Measurements from ENCODE around the gene ETV3L. TPM values are rescaled to one million over a fixed set of nuclear protein-coding genes. Genes with fewer than 3 reads are reported as not detected.

The ETV3L gene
- polyA plus RNA-seq, 3 donors, result not detected

DNA sequence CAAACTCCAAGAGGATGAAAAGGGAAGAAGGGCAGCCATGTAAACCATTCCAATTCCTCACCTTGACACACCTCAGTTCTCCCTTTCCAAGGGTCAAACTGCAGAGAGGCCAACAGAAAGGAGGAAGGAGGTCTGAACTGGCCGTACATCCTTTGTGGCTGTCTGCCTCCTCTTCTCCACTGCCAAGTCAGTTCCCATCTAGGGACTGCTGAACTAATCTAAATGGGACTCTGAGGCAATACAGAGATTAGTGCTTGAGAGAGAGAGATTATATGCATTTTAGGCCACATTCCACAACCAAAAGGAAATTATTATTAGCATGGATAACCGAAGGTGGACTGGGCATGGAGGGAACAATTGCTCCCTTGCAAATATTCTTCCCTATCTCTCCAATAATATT, 56.8 kb downstream of the ETV3L start:
- no peak for DNase-seq (ENCODE audit: extremely low read depth in 1 of 11, low read depth in 9 of 11, low spot score in 4 of 11)

Other genes with a start within 250 kb of the ETV3L start
- 1 to 10 TPM; 1.1 to 2.6 (median 1.6) TPM for gene INSRR, start 240.7 kb downstream of the ETV3L start, polyA plus RNA-seq (ENCODE audit: insufficient read length in 3 of 3)
- 1 to 10 TPM in 2 of 3 donors, under 1 TPM in 1; 0.92 to 1.6 (median 1.5) TPM for gene NTRK1, start 238.9 kb downstream of the ETV3L start, polyA plus RNA-seq (ENCODE audit: insufficient read length in 3 of 3)
- 10 to 100 TPM; 18.1 to 24.0 (median 22.5) TPM for gene PEAR1, start 206.1 kb downstream of the ETV3L start, polyA plus RNA-seq (ENCODE audit: insufficient read length in 3 of 3)
- gene LRRC71, start 179.2 kb downstream of the ETV3L start, polyA plus RNA-seq (ENCODE audit: insufficient read length in 3 of 3), result under 1 TPM; 0.45 to 0.83 (median 0.63) TPM
- gene ARHGEF11, start 54.1 kb downstream of the ETV3L start, polyA plus RNA-seq (ENCODE audit: insufficient read length in 3 of 3), result 10 to 100 TPM; 30.4 to 39.2 (median 36.7) TPM
- 10 to 100 TPM; 25.1 to 28.2 (median 25.4) TPM for gene ETV3, start 38.6 kb upstream of the ETV3L start, polyA plus RNA-seq (ENCODE audit: insufficient read length in 3 of 3)

Measured in renal cortex interstitium (tissue), 11 donors.